Activated T-helper 1 cell treated with Interleukin-2 at 50 U/mL for 16 hours (primary cell): ENCODE data around the gene CACNA1E.

ENCODE experiments used
- DNase-seq: peaks from one replicate; pipeline ENCODE4 v3.0.0-alpha.2; 2020; ENCODE audit warnings: low read depth

CACNA1E gene

GRCh38 chr1:181637998-181638397 lies 154.7 kb downstream of the CACNA1E start:
- no peak for DNase-seq

GRCh38 chr1:181640956-181641355 lies 157.6 kb downstream of the CACNA1E start:
- DNase-seq = no peak

DNA sequence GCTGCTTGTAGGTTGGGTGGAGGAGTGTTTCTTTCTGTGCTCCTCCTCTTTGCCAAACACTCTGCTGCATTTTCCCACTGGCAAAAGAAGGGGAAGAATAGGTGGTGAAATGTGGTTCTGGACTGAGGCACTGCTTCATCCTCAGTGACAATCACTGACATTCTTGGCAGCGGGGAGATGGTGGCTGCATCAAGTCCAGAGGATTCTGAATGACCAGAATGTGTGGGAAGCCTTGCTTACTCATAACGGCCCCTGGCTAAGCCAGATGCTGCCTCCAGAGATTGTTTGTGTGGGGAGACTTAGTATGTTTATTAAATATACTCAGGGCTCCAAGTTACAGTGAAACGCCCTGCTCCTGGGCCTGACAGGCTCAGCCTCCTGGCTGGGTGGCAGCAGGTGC lies 160.3 kb downstream of the CACNA1E start:
- DNase-seq = no peak

- no peak for DNase-seq
Measured at GRCh38 chr1:181645171-181645570, 161.9 kb downstream of the CACNA1E start.

GRCh38 chr1:181646710-181647109 lies 163.4 kb downstream of the CACNA1E start:
- DNase-seq = no peak

GRCh38 chr1:181647314-181648035 lies 164.2 kb downstream of the CACNA1E start:
- no peak for DNase-seq

- DNase-seq = no peak
Measured at GRCh38 chr1:181651276-181651675, 168.0 kb downstream of the CACNA1E start.

- DNase-seq = no peak
Measured at GRCh38 chr1:181655756-181656155, 172.4 kb downstream of the CACNA1E start.

DNA sequence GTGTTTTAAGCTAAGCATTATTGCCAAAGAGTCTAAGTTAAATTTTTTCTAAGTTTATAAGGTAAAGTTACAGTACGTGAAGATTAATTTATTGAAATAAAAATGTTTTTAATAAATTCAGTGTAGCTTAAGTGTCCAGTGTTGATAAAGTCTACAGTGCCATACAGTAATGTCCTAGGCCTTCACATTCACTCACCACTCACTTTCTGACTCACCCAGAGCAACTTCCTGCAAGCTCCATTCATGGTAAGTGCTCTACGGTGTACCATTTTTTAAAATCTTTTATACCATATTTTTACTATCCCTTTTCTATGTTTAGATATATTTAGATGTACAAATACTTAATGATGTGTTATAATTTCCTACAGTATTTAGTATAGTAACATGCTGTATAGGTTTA lies 173.2 kb downstream of the CACNA1E start:
- DNase-seq = no peak

- DNase-seq = no peak
Measured at GRCh38 chr1:181658581-181658980, 175.3 kb downstream of the CACNA1E start.

GRCh38 chr1:181659321-181659957 lies 176.1 kb downstream of the CACNA1E start:
- DNase-seq = no peak

- DNase-seq = no peak
Measured at GRCh38 chr1:181660621-181661020, 177.3 kb downstream of the CACNA1E start.

- DNase-seq = no peak
Measured at GRCh38 chr1:181661569-181661968, 178.3 kb downstream of the CACNA1E start.

DNA sequence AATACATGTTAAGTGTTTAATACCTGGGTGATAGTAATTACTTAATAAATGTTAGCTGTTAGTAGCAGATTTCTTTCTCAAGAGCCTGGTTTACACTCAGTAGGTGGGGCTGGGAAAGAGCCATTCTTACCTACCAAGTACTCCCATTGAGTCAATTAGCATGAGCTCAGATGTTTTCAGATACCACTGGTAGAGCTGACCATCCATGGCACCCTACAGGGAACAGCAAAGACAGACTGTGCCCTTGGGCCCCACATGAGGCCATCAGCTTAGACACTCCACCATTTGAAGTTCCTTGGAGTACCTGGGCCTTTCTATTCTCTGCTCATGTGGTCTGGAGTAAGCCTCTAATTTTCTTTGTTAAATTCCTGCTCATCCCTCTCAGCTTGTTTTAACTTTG lies 179.3 kb downstream of the CACNA1E start:
- no peak for DNase-seq

GRCh38 chr1:181664543-181664942 lies 181.2 kb downstream of the CACNA1E start:
- DNase-seq = no peak

GRCh38 chr1:181669246-181669645 lies 185.9 kb downstream of the CACNA1E start:
- no peak for DNase-seq

- no peak for DNase-seq
Measured at GRCh38 chr1:181674617-181675016, 191.3 kb downstream of the CACNA1E start.

DNA sequence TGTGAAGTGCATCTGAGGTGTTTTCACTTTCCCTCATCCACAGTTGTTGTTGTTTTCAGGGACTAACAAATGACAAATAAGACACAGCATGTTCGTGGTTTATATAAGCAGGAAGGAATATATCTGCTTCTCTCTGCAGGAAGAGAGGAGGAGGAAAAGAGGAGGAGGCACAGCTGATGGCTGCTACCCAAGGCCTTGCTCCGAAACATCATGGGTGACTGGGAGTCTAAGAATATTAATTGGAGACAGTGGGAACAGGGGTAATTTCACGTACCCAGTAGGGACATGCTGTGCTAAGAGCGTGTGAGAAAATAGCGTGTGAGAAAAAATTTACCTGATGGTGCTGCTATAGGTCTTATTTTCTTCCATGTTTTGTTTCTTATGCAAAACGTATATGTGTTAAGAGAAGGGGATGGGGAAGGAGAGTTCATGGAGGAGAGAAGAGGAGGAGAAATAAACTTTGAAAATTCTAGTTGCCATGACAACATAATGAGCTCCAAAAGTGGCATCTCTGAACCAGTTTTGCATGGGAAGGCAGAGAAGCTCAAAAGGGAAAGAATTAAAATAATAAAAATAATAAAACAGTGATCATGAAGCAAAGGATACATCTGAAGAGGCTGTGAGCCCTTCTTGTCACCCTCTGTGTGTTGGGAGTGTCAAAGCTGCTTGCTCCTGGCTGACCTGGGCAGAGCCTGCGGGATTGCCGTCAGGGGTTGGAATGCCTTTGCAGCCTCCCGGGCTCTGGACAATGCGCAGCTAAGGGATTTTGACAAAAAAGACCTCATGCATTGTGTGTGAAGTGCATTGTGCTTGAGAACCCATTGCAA lies 192.0 kb downstream of the CACNA1E start:
- no peak for DNase-seq

DNA sequence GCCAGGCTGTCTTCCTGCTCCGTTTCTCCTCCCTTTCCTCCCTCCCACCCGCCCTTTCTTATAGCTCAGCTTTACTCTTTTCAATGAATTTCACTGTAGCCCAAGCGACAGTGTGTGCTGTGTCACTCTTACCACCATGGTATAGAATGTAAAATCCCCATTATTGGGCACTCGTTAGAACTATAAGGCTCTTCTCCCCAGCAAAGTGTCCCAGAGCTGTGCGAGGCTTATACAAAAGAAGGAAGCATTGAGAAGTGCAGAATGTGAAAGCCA lies 192.5 kb downstream of the CACNA1E start:
- no peak for DNase-seq

DNA sequence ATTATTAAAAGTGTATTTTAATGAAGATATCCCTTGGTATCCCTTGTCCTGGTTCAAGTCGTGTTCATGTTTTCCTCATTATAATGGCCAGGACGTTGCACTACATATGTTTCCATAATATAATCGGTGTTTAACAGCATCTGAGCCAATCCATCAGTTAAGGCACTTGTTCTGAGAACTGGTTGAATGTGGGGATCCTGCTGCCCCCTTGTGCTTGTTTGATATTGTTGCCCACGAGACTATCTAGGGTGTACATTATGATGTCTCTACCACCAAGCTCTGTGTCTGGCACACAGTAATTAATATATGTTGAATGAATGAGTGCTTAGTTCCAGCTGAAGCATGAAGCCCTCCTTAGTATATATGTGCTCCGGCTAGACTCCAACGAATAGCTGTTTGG lies 193.0 kb downstream of the CACNA1E start:
- no peak for DNase-seq

DNA sequence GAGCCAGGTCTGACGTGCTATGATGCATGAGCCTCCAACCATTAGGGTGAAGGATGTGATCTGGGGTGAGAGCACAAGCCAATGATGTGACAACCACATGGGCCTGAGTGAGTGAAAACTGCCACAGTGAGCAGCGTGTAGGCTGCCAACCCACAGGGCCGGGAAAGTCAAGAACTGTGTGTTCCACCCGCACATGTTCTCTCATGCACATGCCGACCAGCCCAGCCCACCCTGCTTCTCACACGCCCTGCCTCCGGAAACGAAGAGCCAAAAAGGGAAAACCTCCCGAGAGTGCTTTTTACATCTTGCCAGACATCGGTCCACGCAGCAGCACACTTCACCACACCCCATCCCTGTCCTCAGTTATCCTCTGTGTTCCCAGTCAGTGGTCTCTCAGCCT lies 197.0 kb downstream of the CACNA1E start:
- no peak for DNase-seq

DNA sequence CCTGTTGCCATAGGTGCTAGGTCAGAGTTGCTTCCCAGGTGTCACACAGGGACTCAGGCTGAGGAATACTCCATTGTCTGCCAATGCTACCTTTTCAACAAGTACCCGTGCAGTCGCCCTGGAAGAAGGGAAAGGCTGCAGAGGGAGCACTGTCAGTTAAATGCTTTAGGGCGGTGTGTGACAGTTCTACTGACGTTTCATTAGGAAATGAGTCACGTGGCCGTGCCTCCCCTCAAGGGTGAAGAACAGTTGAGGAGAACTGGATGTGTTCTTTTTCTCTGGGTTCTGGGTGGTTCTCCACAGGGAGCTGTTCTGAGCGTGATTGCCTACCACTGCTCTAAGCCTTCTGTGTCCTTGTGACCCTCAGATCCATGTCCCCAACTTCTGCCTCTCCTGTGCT lies 197.6 kb downstream of the CACNA1E start:
- no peak for DNase-seq

GRCh38 chr1:181685211-181685610 lies 201.9 kb downstream of the CACNA1E start:
- no peak for DNase-seq
